Uterus (tissue), 2 donors: Measurements from ENCODE around the gene ACY1.

ENCODE experiments used
- CTCF ChIP-seq, 4 experiments: fragments of 200-600 bp in 2 of 4; fragments of 450-650 bp in 2 of 4; sonication (generic) in 2 of 4; IDR thresholded peaks; one replicate each; pipeline ENCODE4 v1.5.1; 2016 to 2019; ENCODE audit warnings: antibody characterized with exemption in 4 of 4, mild to moderate bottlenecking in 2 of 4, moderate library complexity in 1 of 4
- POLR2A ChIP-seq, 2 donors: fragments of 450-650 bp; IDR thresholded peaks; one replicate each; pipeline ENCODE4 v1.6.1; 2016; ENCODE audit warnings: antibody characterized with exemption in 2 of 2, mild to moderate bottlenecking in 1 of 2, moderate library complexity in 1 of 2

- no peak for TF ChIP-seq CTCF (IDR thresholded peaks at IDR 0.05)
- TF ChIP-seq POLR2A (IDR thresholded peaks at IDR 0.05): no peak
These were observed 53.5 kb downstream of the ACY1 start for GRCh38 chr3:52036829-52037228.
